GM12878 (cell line): ENCODE measurements around the gene DNAJC17. TPM values are rescaled to one million over a fixed set of nuclear protein-coding genes. Genes with fewer than 3 reads are reported as not detected.

Experiments used
- ATAC-seq: fragments of 200-7000 bp; cut with Tn5 transposase; 3 replicates; pipeline ENCODE4 v1.9.1; 2020; ENCODE audit warnings: mild to moderate bottlenecking, moderate library complexity
- BruUV-seq: library from RNA; stranded (reverse); fragments of 400-500 nt; replicated peaks from 2 replicates; lab custom pipeline; 2021; lab: Mats Ljungman, UMichigan
- CTCF ChIA-PET: fragments of 300-600 bp; sonication (Branson Sonifier 250); formaldehyde crosslinking; extraction: SDS; loops from one replicate; lab custom pipeline; 2021; ENCODE audit warnings: inconsistent platforms; lab: Yijun Ruan, JAX
- POLR2A ChIA-PET: fragments of 350-600 bp; formaldehyde crosslinking; extraction: SDS; loops from one replicate; lab custom pipeline; 2021; ENCODE audit warnings: inconsistent platforms; lab: Charles Lee
- RAD21 ChIA-PET: fragments of 300-600 bp; sonication (Branson Sonifier 250); formaldehyde crosslinking; loops from one replicate; lab custom pipeline; 2023; ENCODE audit warnings: antibody characterized with exemption; ENCODE audit not compliant: unreplicated experiment; lab: Charles Lee
- SMC1A ChIA-PET: fragments of 300-600 bp; sonication (Branson Sonifier 250); formaldehyde crosslinking; loops from one replicate; lab custom pipeline; 2023; ENCODE audit not compliant: unreplicated experiment, uncharacterized antibody; lab: Charles Lee
- DNase-seq: peaks from one replicate; pipeline ENCODE4 v3.0.0-alpha.2; 2011; ENCODE audit warnings: low read depth, low spot score
- FAIRE-seq: peaks from 3 replicates; lab custom pipeline; 2011; peaks lifted over from hg19 to GRCh38; lab: Jason Lieb, UNC
- H2AFZ ChIP-seq: 2 replicates; pipeline ENCODE4 v1.6.0; 2011; ENCODE audit warnings: low read depth, low read length, control low read depth; ENCODE audit not compliant: control insufficient read depth
- H3K27ac ChIP-seq: 2 replicates; pipeline ENCODE4 v1.5.1; 2011; ENCODE audit warnings: control low read depth; ENCODE audit not compliant: control insufficient read depth, insufficient read depth
- H3K27me3 ChIP-seq, 2 experiments: replicated peaks in 1 of 2; 2 replicates each; pipeline versions ENCODE4 v1.6.0 to v1.6.1; 2011; ENCODE audit warnings: low read length in 1 of 2; ENCODE audit not compliant: control insufficient read depth in 2 of 2, insufficient read depth in 2 of 2
- H3K36me3 ChIP-seq, 2 experiments: 2 replicates each; pipeline ENCODE4 v1.5.1; 2011; ENCODE audit warnings: low read length in 1 of 2; ENCODE audit not compliant: control insufficient read depth in 2 of 2, insufficient read depth in 2 of 2
- H3K4me1 ChIP-seq: 2 replicates; pipeline ENCODE4 v1.6.1; 2011; ENCODE audit warnings: mild to moderate bottlenecking, low read length, moderate library complexity, mixed read lengths; ENCODE audit not compliant: control insufficient read depth, insufficient read depth
- H3K4me2 ChIP-seq: 2 replicates; pipeline ENCODE4 v1.6.0; 2011; ENCODE audit warnings: control low read depth; ENCODE audit not compliant: control insufficient read depth, insufficient read depth
- H3K4me3 ChIP-seq: fragments of 200-600 bp; sonication (generic); 2 replicates; pipeline ENCODE4 v1.5.1; 2016
- H3K79me2 ChIP-seq: 2 replicates; pipeline ENCODE4 v1.6.0; 2011; ENCODE audit warnings: low read length; ENCODE audit not compliant: control insufficient read depth, insufficient read depth
- H3K9ac ChIP-seq: 2 replicates; pipeline ENCODE4 v1.8.0; 2011; ENCODE audit warnings: low read length, control low read depth, mixed read lengths; ENCODE audit not compliant: control insufficient read depth, insufficient read depth
- H3K9me3 ChIP-seq: replicated peaks from 3 replicates; pipeline ENCODE4 v1.5.1; 2011; ENCODE audit warnings: mild to moderate bottlenecking, low read length; ENCODE audit not compliant: control insufficient read depth, insufficient read depth
- H4K20me1 ChIP-seq: 2 replicates; pipeline ENCODE4 v1.6.0; 2011; ENCODE audit not compliant: control insufficient read depth, insufficient read depth
- BHLHE40 ChIP-seq, 2 experiments: fragments of 450-650 bp in 1 of 2; IDR thresholded peaks; 2 replicates each; pipeline ENCODE4 v1.6.1; 2011 to 2017; ENCODE audit warnings: low read depth in 2 of 2, borderline replicate concordance in 1 of 2, improper control_type of control experiment in 1 of 2, low read length in 1 of 2, mild to moderate bottlenecking in 1 of 2
- HDAC6 ChIP-seq: fragments of 200-600 bp; sonication (generic); IDR thresholded peaks from one replicate; pipeline ENCODE4 v1.8.0; 2017; ENCODE audit warnings: antibody characterized with exemption; ENCODE audit not compliant: unreplicated experiment
- MAX ChIP-seq: IDR thresholded peaks from 2 replicates; pipeline ENCODE4 v1.6.1; 2012; ENCODE audit warnings: low read depth, low read length, improper control_type of control experiment
- NR2C1 ChIP-seq: fragments of 450-650 bp; IDR thresholded peaks from 2 replicates; pipeline ENCODE4 v1.6.1; 2017; ENCODE audit warnings: antibody characterized with exemption, mild to moderate bottlenecking, moderate library complexity
- POLR2AphosphoS5 ChIP-seq: IDR thresholded peaks from 2 replicates; pipeline ENCODE4 v1.6.1; 2011; ENCODE audit warnings: mild to moderate bottlenecking, low read length, inconsistent platforms
- SUZ12 ChIP-seq: fragments of 200-600 bp; sonication (generic); IDR thresholded peaks from one replicate; pipeline ENCODE4 v1.6.1; 2018; ENCODE audit warnings: antibody characterized with exemption, mild to moderate bottlenecking; ENCODE audit not compliant: unreplicated experiment
- ZZZ3 ChIP-seq: IDR thresholded peaks from 2 replicates; pipeline ENCODE4 v1.6.1; 2011; ENCODE audit warnings: low read depth; ENCODE audit not compliant: control insufficient read depth, insufficient read length
- WGBS: methylation state at CpG from one replicate; pipeline ENCODE4 v1.1.6; 2016; ENCODE audit warnings: low lambda C conversion rate; ENCODE audit not compliant: insufficient replicate concordance, insufficient coverage; ENCODE audit errors: missing lambda C conversion rate; 5-methylcytosine and 5-hydroxymethylcytosine counted together
- in situ Hi-C: fragments of 300-500 bp; cut with MboI; formaldehyde crosslinking; loops from 9 replicates; pipeline ENCODE4 v1.14.3; 2018; ENCODE audit warnings: mixed read lengths
- intact Hi-C: fragments of 100-400 bp; cut with micrococcal nuclease; formaldehyde crosslinking; loops from one replicate; pipeline ENCODE4 v1.14.2; 2022; ENCODE audit not compliant: unreplicated experiment
- polyA plus RNA-seq, 11 experiments: library from polyadenylated mRNA; depleted of rRNA in 4 of 11; unstranded in 6 of 11; stranded (reverse) in 5 of 11; fragments of >200 nt; fragmentation: Nextera tagmentation in 4 of 11; fragmentation: Illumina TruSeq in 1 of 11; extraction: Ambion mirVana in 4 of 11; extraction: Trizol in 1 of 11; gene quantifications; 1 replicate in 1 of 11; 2 replicates in 10 of 11; pipeline versions ENCODE4 v1.2.1 to v1.2.3, GENCODE V29; 2011 to 2016; ENCODE audit warnings: inconsistent platforms in 2 of 11, missing spikeins in 2 of 11, low read depth in 1 of 11
- total RNA-seq, 4 experiments: library from RNA; depleted of rRNA in 3 of 4; stranded (reverse); fragments of >200 nt in 3 of 4; fragmentation: Illumina TruSeq in 1 of 4; extraction: Trizol in 1 of 4; gene quantifications; 2 replicates each; pipeline versions ENCODE4 v1.2.1 to v1.2.3, GENCODE V29; 2013 to 2021
- TF ChIP-seq, protein P1 (sequence below): fragments of 450-650 bp; IDR thresholded peaks from 2 replicates; pipeline ENCODE4 v1.6.1; 2018; ENCODE audit warnings: mild to moderate bottlenecking, low read depth, moderate library complexity; ENCODE audit not compliant: partially characterized antibody

DNAJC17 gene
- total and polyA plus RNA-seq, 10 of the 15 experiments (the other 5 are each of a cell fraction or from before 2014, with no cell fraction given): 6.1 to 62.8 (median 45.4) TPM

DNA sequence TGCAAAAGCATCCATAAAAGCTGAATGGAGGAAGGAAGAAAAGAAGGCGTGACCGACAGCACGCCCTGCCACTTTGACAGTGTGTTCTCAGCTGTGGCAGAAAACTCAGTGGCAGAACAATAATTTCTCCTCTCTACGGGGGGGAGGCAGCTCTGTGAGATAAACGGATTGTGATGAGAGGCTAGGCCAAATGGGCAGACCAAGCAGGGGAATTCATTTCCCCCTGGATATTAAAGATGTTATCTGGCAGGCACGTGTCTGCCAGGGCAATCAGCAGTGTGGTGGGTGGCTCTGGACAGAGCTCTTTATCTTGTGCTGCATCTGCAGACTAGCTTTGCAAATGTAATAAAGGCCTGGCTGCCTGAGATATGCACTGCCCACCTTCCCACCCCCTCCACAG, 50.3 kb downstream of the DNAJC17 start:
- TF ChIP-seq BHLHE40 (IDR thresholded peaks at IDR 0.05; ENCODE audit: borderline replicate concordance in 1 of 2, low read depth in 2 of 2, low read length in 1 of 2) (peak in 1 of 2 experiments; percentile 11; a peak in 1 of 4 replicates), POLR2AphosphoS5 (no peak)

GRCh38 chr15:40755812-40756208, 51.5 kb downstream of the DNAJC17 start:
- peak overlapping the region; percentile 86 for H3K27ac ChIP-seq
- H3K9ac ChIP-seq: peak overlapping the region; percentile 86
- SMC1A ChIA-PET: interaction anchor here (1.5 to 1.8 kb wide), 2 partner anchors 9 to 15 kb away, joined by 5 to 6 read pairs; partner anchors contain the start of gene C15orf62
- ATAC-seq: no peak
- in situ Hi-C loops: no loop called here
- FAIRE-seq: no peak
- no peaks in the 10 kb centered on the region for H3K27me3 ChIP-seq
- intact Hi-C loops: loop anchor here (1.0 to 5.0 kb wide), 2 partner anchors 61 to 164 kb away; partner anchors contain the start of genes KNL1 and RAD51
- no peaks in the 10 kb centered on the region for H3K9me3 ChIP-seq
- peaks cover 21% of the 10 kb centered on the region for H3K79me2 ChIP-seq
- 55% methylated on average over 10 of the region's 10 CpGs for WGBS
- H3K4me2 ChIP-seq: peak overlapping the region; percentile 88
- BruUV-seq: no TSS peak
- H4K20me1 ChIP-seq: no peaks in the 10 kb centered on the region
- H3K4me1 ChIP-seq: peaks cover 3% of the 10 kb centered on the region
- POLR2A ChIA-PET: interaction anchor here (0.7 to 2.1 kb wide), 4 partner anchors 9 to 61 kb away, joined by 3 to 12 read pairs (median 6); partner anchors contain the start of genes C15orf62 and RAD51
- no peak for TF ChIP-seq SUZ12
- TF ChIP-seq MAX: no peak
- no peak for TF ChIP-seq NR2C1
- TF ChIP-seq, protein P1, sequence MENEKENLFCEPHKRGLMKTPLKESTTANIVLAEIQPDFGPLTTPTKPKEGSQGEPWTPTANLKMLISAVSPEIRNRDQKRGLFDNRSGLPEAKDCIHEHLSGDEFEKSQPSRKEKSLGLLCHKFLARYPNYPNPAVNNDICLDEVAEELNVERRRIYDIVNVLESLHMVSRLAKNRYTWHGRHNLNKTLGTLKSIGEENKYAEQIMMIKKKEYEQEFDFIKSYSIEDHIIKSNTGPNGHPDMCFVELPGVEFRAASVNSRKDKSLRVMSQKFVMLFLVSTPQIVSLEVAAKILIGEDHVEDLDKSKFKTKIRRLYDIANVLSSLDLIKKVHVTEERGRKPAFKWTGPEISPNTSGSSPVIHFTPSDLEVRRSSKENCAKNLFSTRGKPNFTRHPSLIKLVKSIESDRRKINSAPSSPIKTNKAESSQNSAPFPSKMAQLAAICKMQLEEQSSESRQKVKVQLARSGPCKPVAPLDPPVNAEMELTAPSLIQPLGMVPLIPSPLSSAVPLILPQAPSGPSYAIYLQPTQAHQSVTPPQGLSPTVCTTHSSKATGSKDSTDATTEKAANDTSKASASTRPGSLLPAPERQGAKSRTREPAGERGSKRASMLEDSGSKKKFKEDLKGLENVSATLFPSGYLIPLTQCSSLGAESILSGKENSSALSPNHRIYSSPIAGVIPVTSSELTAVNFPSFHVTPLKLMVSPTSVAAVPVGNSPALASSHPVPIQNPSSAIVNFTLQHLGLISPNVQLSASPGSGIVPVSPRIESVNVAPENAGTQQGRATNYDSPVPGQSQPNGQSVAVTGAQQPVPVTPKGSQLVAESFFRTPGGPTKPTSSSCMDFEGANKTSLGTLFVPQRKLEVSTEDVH: no peak
- no peak for TF ChIP-seq ZZZ3
- TF ChIP-seq HDAC6: no peak
- peak; percentile 10 to 49; a peak in 1 of 4 replicates for TF ChIP-seq BHLHE40 (IDR thresholded peaks at IDR 0.05; ENCODE audit: borderline replicate concordance in 1 of 2, low read depth in 2 of 2, low read length in 1 of 2)
- H3K4me3 ChIP-seq: peak overlapping the region; percentile 62
- CTCF ChIA-PET: interaction anchor here (1.0 to 2.1 kb wide), 2 partner anchors 102 to 138 kb away, joined by 5 to 9 read pairs; partner anchors contain the start of gene VPS18
- no peak for DNase-seq
- RAD21 ChIA-PET: interaction anchor here (1.6 kb wide), 1 partner anchor 104 kb away, joined by 4 read pairs; no protein-coding TSS in a partner anchor
- H3K36me3 ChIP-seq: peaks cover 3 to 4% of the 10 kb centered on the region in 2 experiments; a peak in 3 of 4 replicates
- H2AFZ ChIP-seq: peak overlapping the region; percentile 94

More for the DNA sequence above, 50.3 kb downstream of the DNAJC17 start:
- Histone ChIP-seq H3K36me3 (peaks cover 0 to 3% of the 10 kb centered on the region in 2 experiments; a peak in 1 of 4 replicates), H3K9ac (no peak overlapping the region), H3K4me2 (no peak overlapping the region), H3K27ac (no peak overlapping the region), H3K27me3 (no peaks in the 10 kb centered on the region), H4K20me1 (no peaks in the 10 kb centered on the region), H3K9me3 (no peaks in the 10 kb centered on the region), H3K79me2 (peaks cover 21% of the 10 kb centered on the region), H2AFZ (no peak overlapping the region), H3K4me3 (no peak overlapping the region), H3K4me1 (peaks cover 3% of the 10 kb centered on the region)
- ATAC-seq (no peak), FAIRE-seq (no peak), DNase-seq (no peak)
- ChIA-PET SMC1A (interaction anchor here (0.5 to 1.9 kb wide), 7 partner anchors 8 to 452 kb away, joined by 3 to 8 read pairs (median 4); partner anchors contain the start of genes C15orf62 and RAD51), RAD21 (interaction anchor here (0.8 to 1.9 kb wide), 7 partner anchors 9 to 135 kb away, joined by 3 to 8 read pairs (median 3); no protein-coding TSS in a partner anchor), POLR2A (interaction anchor here (0.6 to 2.1 kb wide), 4 partner anchors 8 to 200 kb away, joined by 3 to 12 read pairs (median 6); partner anchors contain the start of genes C15orf62 and RAD51), CTCF (interaction anchor here (1.0 to 2.1 kb wide), 8 partner anchors 11 to 138 kb away, joined by 3 to 9 read pairs (median 4); partner anchors contain the start of gene VPS18)
- no TSS peak for BruUV-seq
- intact Hi-C loops (loop anchor here (5.0 kb wide), 1 partner anchor 165 kb away; the partner anchor contains the start of gene KNL1), in situ Hi-C loops (no loop called here)
- WGBS: 83% methylated on average over 6 of the region's 6 CpGs
